ENCODE measurements around the gene NOL12. TPM values are rescaled to one million over a fixed set of nuclear protein-coding genes. Genes with fewer than 3 reads are reported as not detected.

Gene NOL12
- polyA plus RNA-seq, 2 of the 4 experiments (the other 2 are of a cell fraction), result 23.0 to 37.3 TPM

GRCh38 chr22:37711490-37711889, 25.3 kb downstream of the NOL12 start:
- ChIA-PET CTCF (interaction anchor here (1.1 to 2.2 kb wide), 4 partner anchors 14 to 81 kb away, joined by 3 to 6 read pairs (median 4); no protein-coding TSS in a partner anchor), POLR2A (interaction anchor here (0.6 kb wide), 2 partner anchors 23 to 32 kb away, joined by 3 to 4 read pairs; no protein-coding TSS in a partner anchor)
- WGBS (ENCODE audit: missing lambda C conversion rate), result 78% methylated on average over 10 of the region's 10 CpGs
- no peak for FAIRE-seq
- TF ChIP-seq PHF8 (IDR thresholded peaks at IDR 0.05; ENCODE audit: borderline replicate concordance, low read depth) (no peak), NFE2L2 (conservative IDR thresholded peaks at IDR 0.05; ENCODE audit: low read length) (no peak), FOSB (CRISPR knock-in tag; IDR thresholded peaks at IDR 0.05) (no peak), RNF2 (IDR thresholded peaks at IDR 0.05; ENCODE audit: borderline replicate concordance, low read depth) (no peak), CHD4 (IDR thresholded peaks at IDR 0.05; ENCODE audit: borderline replicate concordance) (no peak), CBX2 (IDR thresholded peaks at IDR 0.05; ENCODE audit: borderline replicate concordance, low read depth) (no peak), HDAC2 (IDR thresholded peaks at IDR 0.05) (no peak), SREBF2 (IDR thresholded peaks at IDR 0.05) (no peak), MYC (IDR thresholded peaks at IDR 0.05; ENCODE audit: borderline replicate concordance, low read length) (no peak), HOXB13 (CRISPR knock-in tag; IDR thresholded peaks at IDR 0.05; ENCODE audit: low read depth) (no peak), CEBPB (IDR thresholded peaks at IDR 0.05) (no peak), ZSCAN20 (CRISPR knock-in tag; IDR thresholded peaks at IDR 0.05) (no peak), HMGXB4 (CRISPR knock-in tag; IDR thresholded peaks at IDR 0.05; ENCODE audit: borderline replicate concordance) (no peak), E2F6 (IDR thresholded peaks at IDR 0.05; ENCODE audit: borderline replicate concordance, low read depth) (no peak), RFX5 (IDR thresholded peaks at IDR 0.05) (no peak), RCOR1 (IDR thresholded peaks at IDR 0.05; ENCODE audit: low read depth, low read length) (no peak), ELK1 (IDR thresholded peaks at IDR 0.05; ENCODE audit: low read depth, low read length) (no peak)
- no peak for ATAC-seq
- Histone ChIP-seq H3K9me3 (no peaks in the 10 kb centered on the region), H3K4me1 (no peaks in the 10 kb centered on the region), H3K4me3 (no peak overlapping the region), H3K4me2 (no peak overlapping the region), H3K27ac (no peak overlapping the region)
- no peak for DNase-seq (ENCODE audit: low read depth in 1 of 2, low spot score in 1 of 2)

GRCh38 chr22:37713761-37714160, 27.6 kb downstream of the NOL12 start:
- ChIA-PET POLR2A (no interaction called here), CTCF (interaction anchor here (0.8 to 2.1 kb wide), 2 partner anchors 10 to 71 kb away, joined by 4 to 8 read pairs; no protein-coding TSS in a partner anchor)
- WGBS (ENCODE audit: missing lambda C conversion rate), result 97% methylated on average over 5 of the region's 7 CpGs
- no peak overlapping the region for H3K27ac ChIP-seq
- DNase-seq (ENCODE audit: low read depth in 1 of 2, low spot score in 1 of 2) (no peak), FAIRE-seq (no peak), ATAC-seq (no peak)
- no peaks in the 10 kb centered on the region for H3K4me1 ChIP-seq
- no peak overlapping the region for H3K4me2 ChIP-seq
- H3K9me3 ChIP-seq, result no peaks in the 10 kb centered on the region
- no peak overlapping the region for H3K4me3 ChIP-seq
- TF ChIP-seq JUN (IDR thresholded peaks at IDR 0.05) (no peak), ZNF302 (CRISPR knock-in tag; IDR thresholded peaks at IDR 0.05) (no peak), HOXB13 (CRISPR knock-in tag; IDR thresholded peaks at IDR 0.05; ENCODE audit: low read depth) (no peak), E2F6 (IDR thresholded peaks at IDR 0.05; ENCODE audit: borderline replicate concordance, low read depth) (no peak), HES2 (IDR thresholded peaks at IDR 0.05) (no peak), ELK1 (IDR thresholded peaks at IDR 0.05; ENCODE audit: low read depth, low read length) (no peak), HEYL (CRISPR knock-in tag; IDR thresholded peaks at IDR 0.05) (no peak), CEBPB (IDR thresholded peaks at IDR 0.05) (no peak), EP300 (IDR thresholded peaks at IDR 0.05) (no peak), CBX2 (IDR thresholded peaks at IDR 0.05; ENCODE audit: borderline replicate concordance, low read depth) (no peak), PBX3 (IDR thresholded peaks at IDR 0.05) (no peak)
